Activated naive CD8-positive, alpha-beta T cell treated with anti-CD3 and anti-CD28 coated beads for 36 hours (primary cell): ENCODE results near the gene IL15. TPM values are rescaled to one million over a fixed set of nuclear protein-coding genes. Genes with fewer than 3 reads are reported as not detected.
"Not testable (repeated sequence)": the region's sequence is repeated elsewhere in the genome, so short reads cannot be mapped to it uniquely, and the experiment has no call there.

Experiments
- DNase-seq: peaks from one replicate; pipeline ENCODE4 v3.0.0; 2021
- H3K27ac Mint-ChIP-seq: one replicate; pipeline ENCODE4 v1.8.0; 2022; ENCODE audit warnings: mild to moderate bottlenecking, moderate library complexity, mixed read lengths
- H3K27me3 Mint-ChIP-seq: one replicate; pipeline ENCODE4 v1.8.0; 2022; ENCODE audit warnings: mild to moderate bottlenecking, mixed read lengths
- H3K36me3 Mint-ChIP-seq: one replicate; pipeline ENCODE4 v1.8.0; 2021; ENCODE audit warnings: mild to moderate bottlenecking, mixed read lengths
- H3K4me1 Mint-ChIP-seq: one replicate; pipeline ENCODE4 v1.8.0; 2021; ENCODE audit warnings: mixed read lengths
- H3K4me3 Mint-ChIP-seq: one replicate; pipeline ENCODE4 v1.8.0; 2022; ENCODE audit warnings: mild to moderate bottlenecking, moderate library complexity, mixed read lengths
- H3K9me3 Mint-ChIP-seq: one replicate; pipeline ENCODE4 v1.8.0; 2022; ENCODE audit warnings: mixed read lengths
- total RNA-seq, 2 experiments: library from RNA; stranded (reverse); gene quantifications; one replicate each; pipeline ENCODE4 v1.2.3, GENCODE V29; 2021

Gene IL15
- total RNA-seq: under 1 TPM; 0.34 to 0.49 TPM

DNA sequence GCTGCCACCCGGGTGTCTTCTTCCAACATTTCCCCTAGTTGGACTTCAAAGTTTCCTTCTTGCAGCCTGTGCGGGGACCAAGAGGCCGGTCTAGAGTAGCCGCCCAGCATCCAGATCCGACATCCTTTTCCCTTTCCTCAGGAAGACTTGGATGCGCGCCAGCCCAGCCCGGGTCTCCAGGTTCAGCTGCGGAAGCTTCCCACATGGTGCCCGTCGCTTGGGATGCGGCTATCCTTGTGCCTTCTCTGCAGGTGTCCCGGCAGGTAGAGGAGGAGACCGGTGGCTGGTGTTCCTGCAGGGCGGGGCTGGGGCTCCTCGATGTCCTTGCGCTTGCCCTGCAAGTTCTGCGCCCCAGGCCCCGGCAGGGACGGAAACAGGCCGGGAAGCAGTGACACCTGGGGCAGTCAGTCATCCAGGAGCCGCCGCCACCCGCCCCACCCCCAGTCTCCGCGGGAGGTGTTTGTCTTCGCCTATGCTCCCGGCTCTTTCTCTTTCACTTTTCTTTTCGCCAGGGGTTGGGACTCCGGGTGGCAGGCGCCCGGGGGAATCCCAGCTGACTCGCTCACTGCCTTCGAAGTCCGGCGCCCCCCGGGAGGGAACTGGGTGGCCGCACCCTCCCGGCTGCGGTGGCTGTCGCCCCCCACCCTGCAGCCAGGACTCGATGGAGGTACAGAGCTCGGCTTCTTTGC, at the start of gene IL15:
Gene IL15 (plus strand): TSS at position 502 of the 689 bp plus-strand sequence. CDS start 82,882 bp downstream, outside the sequence.
- peak within 1 kb of the TSS; percentile 35 for H3K27ac Mint-ChIP-seq
- peaks cover 22% of the 10 kb centered on the region for H3K27me3 Mint-ChIP-seq
- H3K36me3 Mint-ChIP-seq: no peaks in the 10 kb centered on the region
- DNase-seq: peak; percentile 75
- peak within 1 kb of the TSS; percentile 90 for H3K4me3 Mint-ChIP-seq
- no peaks in the 10 kb centered on the region for H3K9me3 Mint-ChIP-seq
- peaks cover 12% of the 10 kb centered on the region for H3K4me1 Mint-ChIP-seq

DNA sequence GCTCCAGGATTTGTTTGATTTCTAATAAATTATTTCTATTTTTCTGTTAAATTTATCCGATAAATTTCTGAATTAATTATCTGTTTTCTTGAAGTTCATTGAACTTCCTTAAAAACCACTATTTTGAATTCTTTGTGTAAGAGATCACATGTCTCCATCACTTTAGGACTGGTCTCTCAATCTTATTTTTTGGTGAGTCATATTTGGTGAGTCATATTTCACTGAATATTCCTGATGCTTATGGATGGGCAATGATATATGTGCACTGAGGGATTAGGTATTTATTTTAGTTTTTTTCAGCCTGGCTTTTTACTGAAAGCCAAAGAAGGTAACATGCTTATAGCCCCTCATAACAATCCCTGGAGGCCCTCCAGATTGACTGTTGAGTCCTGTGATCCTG, 48.5 kb upstream of the IL15 start:
- H3K4me1 Mint-ChIP-seq: no peaks in the 10 kb centered on the region
- H3K9me3 Mint-ChIP-seq: peaks cover 14% of the 10 kb centered on the region
- H3K27me3 Mint-ChIP-seq: no peaks in the 10 kb centered on the region
- H3K27ac Mint-ChIP-seq: no peak overlapping the region
- no peak for DNase-seq
- no peak overlapping the region for H3K4me3 Mint-ChIP-seq
- H3K36me3 Mint-ChIP-seq: no peaks in the 10 kb centered on the region

DNA sequence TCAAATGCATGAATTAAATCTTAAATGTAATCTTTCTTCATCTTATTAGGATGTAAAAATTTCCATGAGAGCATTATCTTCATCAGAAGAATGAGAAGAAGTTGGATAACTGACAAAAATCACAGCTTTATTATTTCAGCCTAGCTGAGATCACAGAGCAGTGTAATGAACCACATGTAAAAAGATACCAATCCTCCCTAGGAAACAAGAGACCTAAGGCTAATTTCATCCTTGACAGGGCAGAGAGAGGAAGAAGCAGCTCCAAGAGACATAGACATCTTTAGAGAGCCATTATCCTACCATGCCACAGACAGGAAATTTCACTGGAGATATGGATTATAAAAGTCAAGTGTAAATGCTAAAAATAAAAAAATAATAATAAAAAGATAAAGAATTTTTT, 40.9 kb upstream of the IL15 start:
- Mint-ChIP-seq H3K27me3 (no peaks in the 10 kb centered on the region), H3K4me1 (no peaks in the 10 kb centered on the region), H3K9me3 (peaks cover 3% of the 10 kb centered on the region), H3K27ac (no peak overlapping the region), H3K4me3 (no peak overlapping the region), H3K36me3 (no peaks in the 10 kb centered on the region)
- no peak for DNase-seq

DNA sequence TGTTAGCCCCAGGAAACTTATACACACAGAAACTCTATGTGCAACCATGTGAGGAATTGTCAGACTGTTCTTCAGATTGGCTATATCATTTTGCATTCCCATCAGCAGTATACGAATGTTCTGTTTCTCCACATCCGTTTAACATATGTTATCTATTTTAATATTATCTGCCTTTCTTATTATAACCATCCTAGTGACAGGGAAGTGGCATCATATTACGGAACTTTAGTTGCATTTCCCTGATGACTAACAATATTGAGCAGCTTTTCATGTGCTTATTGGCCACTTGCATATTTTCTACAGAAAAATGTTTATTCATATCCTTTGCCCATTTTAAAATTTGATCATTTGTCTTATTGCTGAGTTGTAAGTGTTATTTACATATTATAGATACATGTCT, 36.5 kb upstream of the IL15 start:
- H3K4me3 Mint-ChIP-seq: no peak overlapping the region
- no peak for DNase-seq
- peaks cover 5% of the 10 kb centered on the region for H3K27me3 Mint-ChIP-seq
- H3K27ac Mint-ChIP-seq: no peak overlapping the region
- peaks cover 1% of the 10 kb centered on the region for H3K4me1 Mint-ChIP-seq
- H3K9me3 Mint-ChIP-seq: peaks cover 2% of the 10 kb centered on the region
- no peaks in the 10 kb centered on the region for H3K36me3 Mint-ChIP-seq

DNA sequence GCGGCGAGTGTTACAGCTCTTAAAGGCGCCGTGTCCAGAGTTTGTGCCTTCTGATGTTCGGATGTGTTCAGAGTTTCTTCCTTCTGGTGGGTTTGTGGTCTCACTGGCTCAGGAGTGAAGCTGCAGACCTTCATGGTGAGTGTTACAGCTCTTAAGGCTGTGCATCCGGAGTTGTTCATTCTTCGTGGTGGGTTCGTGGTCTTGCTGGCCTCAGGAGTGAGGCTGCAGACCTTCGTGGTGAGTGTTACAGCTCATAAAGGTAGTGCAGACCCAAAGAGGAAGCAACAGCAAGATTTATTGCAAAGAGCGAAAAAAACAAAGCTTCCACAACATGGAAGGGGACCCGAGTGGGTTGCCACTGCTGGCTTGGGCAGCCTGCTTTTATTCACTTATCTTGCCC, 31.7 kb upstream of the IL15 start:
- H3K4me1 Mint-ChIP-seq, H3K36me3 Mint-ChIP-seq, DNase-seq, H3K27ac Mint-ChIP-seq, H3K9me3 Mint-ChIP-seq: not testable (repeated sequence)
- Mint-ChIP-seq H3K4me3 (peak overlapping the region; percentile 4), H3K27me3 (peaks cover 12% of the 10 kb centered on the region)

DNA sequence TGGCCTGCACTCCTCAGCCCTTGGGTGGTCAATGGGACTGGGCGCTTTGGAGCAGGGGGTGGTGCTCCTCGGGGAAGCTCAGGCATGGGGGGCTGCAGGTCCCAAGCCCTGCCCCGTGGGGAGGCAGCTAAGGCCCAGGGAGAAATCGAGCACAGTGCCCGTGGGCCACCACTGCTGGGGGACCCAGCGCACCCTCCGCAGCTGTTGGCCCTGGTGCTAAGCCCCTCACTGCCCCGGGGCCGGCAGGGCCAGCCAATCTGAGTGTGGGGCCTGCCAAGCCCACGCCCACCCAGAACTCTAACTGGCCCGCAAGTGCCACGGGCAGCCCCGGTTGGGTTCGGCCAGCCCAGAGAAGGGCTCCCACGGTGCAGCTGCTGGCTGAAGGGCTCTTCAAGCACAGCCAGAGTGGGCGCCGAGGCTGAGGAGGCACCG, 30.9 kb upstream of the IL15 start:
- no peak for DNase-seq
- Mint-ChIP-seq H3K27ac (no peak overlapping the region), H3K9me3 (peaks cover 2% of the 10 kb centered on the region), H3K4me3 (no peak overlapping the region), H3K4me1 (peaks cover 1% of the 10 kb centered on the region), H3K27me3 (peaks cover 12% of the 10 kb centered on the region), H3K36me3 (no peaks in the 10 kb centered on the region)

GRCh38 chr4:141609243-141609642, 27.1 kb upstream of the IL15 start:
- Mint-ChIP-seq H3K27me3 (peaks cover 12% of the 10 kb centered on the region), H3K27ac (no peak overlapping the region), H3K4me3 (no peak overlapping the region), H3K36me3 (no peaks in the 10 kb centered on the region), H3K9me3 (no peaks in the 10 kb centered on the region), H3K4me1 (peaks cover 1% of the 10 kb centered on the region)
- DNase-seq: no peak

DNA sequence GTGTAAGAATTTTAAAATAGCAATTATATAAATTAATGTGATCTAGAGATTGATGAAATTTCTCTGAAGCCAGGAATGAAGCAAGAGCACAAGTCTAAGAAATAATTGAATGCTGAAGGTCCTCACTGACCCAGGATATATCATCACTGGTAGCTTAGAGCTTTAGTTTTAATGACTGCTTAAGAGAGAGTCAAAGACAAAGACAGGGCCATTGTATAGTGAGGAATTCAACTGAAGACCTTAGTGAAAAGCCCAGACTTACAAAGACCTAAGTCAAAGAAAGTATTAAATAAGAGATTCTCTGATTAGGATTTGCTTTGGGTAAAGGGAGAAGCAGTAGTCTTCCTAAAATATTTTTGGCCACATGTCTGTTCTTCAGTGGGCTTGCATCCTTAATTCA, 26.0 kb upstream of the IL15 start:
- no peak overlapping the region for H3K27ac Mint-ChIP-seq
- H3K4me3 Mint-ChIP-seq: no peak overlapping the region
- H3K4me1 Mint-ChIP-seq: no peaks in the 10 kb centered on the region
- H3K36me3 Mint-ChIP-seq: no peaks in the 10 kb centered on the region
- no peaks in the 10 kb centered on the region for H3K9me3 Mint-ChIP-seq
- no peak for DNase-seq
- H3K27me3 Mint-ChIP-seq: peaks cover 7% of the 10 kb centered on the region

DNA sequence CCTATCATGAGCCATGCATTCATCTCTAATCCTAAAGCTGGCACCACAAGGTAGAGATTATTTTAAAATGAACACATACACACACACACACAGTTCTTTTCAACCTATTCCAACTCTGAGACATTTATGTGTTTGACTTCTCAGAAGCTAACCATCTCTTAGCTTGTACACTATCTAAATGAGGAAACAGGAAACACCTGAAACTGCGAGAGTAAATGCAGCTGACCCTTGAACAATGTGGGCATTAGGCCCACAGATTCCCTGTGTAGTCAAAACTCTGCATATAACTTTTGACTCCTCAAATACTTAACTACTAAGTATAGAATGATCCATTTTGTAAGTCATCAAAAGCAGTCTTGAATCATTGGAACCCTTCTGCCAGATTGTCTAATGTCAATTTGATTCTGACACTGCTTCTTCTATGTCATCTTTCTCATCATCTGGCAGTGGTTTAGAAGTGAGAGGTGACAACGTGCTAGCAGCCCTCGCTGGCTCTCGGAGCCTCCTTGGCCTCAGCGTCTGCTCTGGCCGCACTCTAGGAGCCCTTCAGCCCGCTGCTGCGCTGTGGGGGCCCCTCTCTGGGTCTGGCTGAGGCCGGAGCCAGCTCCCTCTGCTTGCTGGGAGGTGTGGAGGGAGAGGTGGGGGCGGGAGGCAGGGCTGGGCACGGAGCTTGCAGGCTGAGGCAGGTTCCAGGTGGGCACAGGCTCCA, 21.4 kb upstream of the IL15 start:
- Mint-ChIP-seq H3K9me3 (no peaks in the 10 kb centered on the region), H3K36me3 (no peaks in the 10 kb centered on the region), H3K27ac (no peak overlapping the region), H3K4me1 (no peaks in the 10 kb centered on the region), H3K27me3 (no peaks in the 10 kb centered on the region), H3K4me3 (no peak overlapping the region)
- DNase-seq: no peak

- not testable (repeated sequence) for H3K4me1 Mint-ChIP-seq, DNase-seq, H3K36me3 Mint-ChIP-seq, H3K4me3 Mint-ChIP-seq, H3K27me3 Mint-ChIP-seq, H3K9me3 Mint-ChIP-seq, H3K27ac Mint-ChIP-seq
Observed at GRCh38 chr4:141615587-141615918, 20.8 kb upstream of the IL15 start.

GRCh38 chr4:141620715-141621114, 15.7 kb upstream of the IL15 start:
- H3K27me3 Mint-ChIP-seq: no peaks in the 10 kb centered on the region
- no peaks in the 10 kb centered on the region for H3K9me3 Mint-ChIP-seq
- H3K4me1 Mint-ChIP-seq: no peaks in the 10 kb centered on the region
- H3K36me3 Mint-ChIP-seq: no peaks in the 10 kb centered on the region
- no peak overlapping the region for H3K27ac Mint-ChIP-seq
- DNase-seq: no peak
- no peak overlapping the region for H3K4me3 Mint-ChIP-seq

DNA sequence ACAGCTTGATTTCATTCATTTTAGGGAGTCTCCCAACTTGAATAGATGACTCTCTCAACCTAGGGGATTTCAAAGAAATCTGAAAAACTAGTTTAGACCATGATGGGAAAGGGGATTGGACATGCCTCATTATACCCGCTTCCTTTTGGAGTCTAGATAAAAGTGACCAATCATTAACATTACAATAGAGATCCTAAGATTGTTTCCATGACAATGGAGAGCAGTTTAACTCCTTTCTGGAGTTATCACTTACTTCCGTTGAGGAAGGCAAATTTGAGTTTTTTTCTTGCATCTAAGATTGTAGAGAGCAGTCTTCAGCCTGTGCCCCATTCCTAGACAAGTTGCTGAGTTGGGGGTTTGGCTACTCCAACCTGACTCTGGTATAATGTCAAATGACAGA, 11.4 kb upstream of the IL15 start:
- Mint-ChIP-seq H3K9me3 (no peaks in the 10 kb centered on the region), H3K4me3 (no peak overlapping the region), H3K27me3 (no peaks in the 10 kb centered on the region), H3K36me3 (no peaks in the 10 kb centered on the region), H3K4me1 (no peaks in the 10 kb centered on the region), H3K27ac (no peak overlapping the region)
- no peak for DNase-seq

GRCh38 chr4:141630854-141631253, 5.5 kb upstream of the IL15 start:
- H3K4me3 Mint-ChIP-seq: no peak overlapping the region
- no peak overlapping the region for H3K27ac Mint-ChIP-seq
- DNase-seq: no peak
- peaks cover 3% of the 10 kb centered on the region for H3K4me1 Mint-ChIP-seq
- peaks cover 13% of the 10 kb centered on the region for H3K27me3 Mint-ChIP-seq
- H3K36me3 Mint-ChIP-seq: no peaks in the 10 kb centered on the region
- H3K9me3 Mint-ChIP-seq: no peaks in the 10 kb centered on the region

GRCh38 chr4:141635736-141636081, 674 bp upstream of the IL15 start:
- H3K9me3 Mint-ChIP-seq: no peaks in the 10 kb centered on the region
- H3K4me3 Mint-ChIP-seq: peak overlapping the region; percentile 90
- no peaks in the 10 kb centered on the region for H3K36me3 Mint-ChIP-seq
- H3K4me1 Mint-ChIP-seq: peaks cover 11% of the 10 kb centered on the region
- H3K27ac Mint-ChIP-seq: no peak overlapping the region
- peaks cover 27% of the 10 kb centered on the region for H3K27me3 Mint-ChIP-seq
- DNase-seq: no peak

DNA sequence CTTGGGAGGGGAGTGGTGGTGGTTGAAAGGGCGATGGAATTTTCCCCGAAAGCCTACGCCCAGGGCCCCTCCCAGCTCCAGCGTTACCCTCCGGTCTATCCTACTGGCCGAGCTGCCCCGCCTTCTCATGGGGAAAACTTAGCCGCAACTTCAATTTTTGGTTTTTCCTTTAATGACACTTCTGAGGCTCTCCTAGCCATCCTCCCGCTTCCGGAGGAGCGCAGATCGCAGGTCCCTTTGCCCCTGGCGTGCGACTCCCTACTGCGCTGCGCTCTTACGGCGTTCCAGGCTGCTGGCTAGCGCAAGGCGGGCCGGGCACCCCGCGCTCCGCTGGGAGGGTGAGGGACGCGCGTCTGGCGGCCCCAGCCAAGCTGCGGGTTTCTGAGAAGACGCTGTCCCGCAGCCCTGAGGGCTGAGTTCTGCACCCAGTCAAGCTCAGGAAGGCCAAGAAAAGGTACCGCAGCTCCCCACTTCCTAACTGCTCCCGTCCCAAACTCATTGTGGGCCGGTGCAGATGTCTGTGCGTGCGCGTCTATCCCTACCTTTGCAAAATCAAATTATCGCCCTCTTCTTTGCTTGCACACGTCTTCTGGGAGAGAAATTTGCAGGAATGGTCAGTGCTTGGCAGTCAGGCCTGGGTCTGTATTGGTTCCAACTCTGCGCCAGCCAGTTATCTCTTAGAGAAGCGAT, 533 bp downstream of the IL15 start:
- H3K9me3 Mint-ChIP-seq: no peaks in the 10 kb centered on the region
- peaks cover 22% of the 10 kb centered on the region for H3K27me3 Mint-ChIP-seq
- no peaks in the 10 kb centered on the region for H3K36me3 Mint-ChIP-seq
- peak; percentile 25 for DNase-seq
- peaks cover 12% of the 10 kb centered on the region for H3K4me1 Mint-ChIP-seq
- H3K4me3 Mint-ChIP-seq: peak overlapping the region; percentile 90
- H3K27ac Mint-ChIP-seq: peak overlapping the region; percentile 35

DNA sequence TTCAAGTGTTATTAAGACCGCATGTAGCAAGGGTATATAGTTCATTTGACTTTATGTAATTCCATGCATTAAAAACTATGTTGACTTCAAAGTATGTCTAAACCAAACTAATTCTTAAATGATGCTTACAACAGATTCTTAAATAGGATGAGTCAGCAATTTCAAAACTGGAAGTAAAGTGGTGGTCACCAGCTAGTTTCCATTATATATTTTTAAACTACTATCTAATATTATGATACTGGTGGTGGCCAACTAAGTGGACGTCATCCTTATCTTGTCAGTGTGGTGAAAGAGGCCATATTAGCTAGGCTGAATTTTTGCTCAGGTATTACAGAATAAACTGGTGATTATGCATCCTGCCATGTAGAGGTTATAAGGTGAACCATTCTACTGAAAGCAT, 1.2 kb downstream of the IL15 start:
- Mint-ChIP-seq H3K9me3 (no peaks in the 10 kb centered on the region), H3K4me1 (peaks cover 12% of the 10 kb centered on the region), H3K27me3 (peaks cover 22% of the 10 kb centered on the region), H3K36me3 (no peaks in the 10 kb centered on the region), H3K27ac (no peak overlapping the region), H3K4me3 (peak overlapping the region; percentile 90)
- DNase-seq: no peak
